ENCODE measurements around the gene KLHL12. TPM values are rescaled to one million over a fixed set of nuclear protein-coding genes. Genes with fewer than 3 reads are reported as not detected.

The KLHL12 gene
- total and polyA plus RNA-seq, 10 of the 15 experiments (the other 5 are each of a cell fraction or from before 2014, with no cell fraction given): 16.0 to 53.8 (median 30.3) TPM

DNA sequence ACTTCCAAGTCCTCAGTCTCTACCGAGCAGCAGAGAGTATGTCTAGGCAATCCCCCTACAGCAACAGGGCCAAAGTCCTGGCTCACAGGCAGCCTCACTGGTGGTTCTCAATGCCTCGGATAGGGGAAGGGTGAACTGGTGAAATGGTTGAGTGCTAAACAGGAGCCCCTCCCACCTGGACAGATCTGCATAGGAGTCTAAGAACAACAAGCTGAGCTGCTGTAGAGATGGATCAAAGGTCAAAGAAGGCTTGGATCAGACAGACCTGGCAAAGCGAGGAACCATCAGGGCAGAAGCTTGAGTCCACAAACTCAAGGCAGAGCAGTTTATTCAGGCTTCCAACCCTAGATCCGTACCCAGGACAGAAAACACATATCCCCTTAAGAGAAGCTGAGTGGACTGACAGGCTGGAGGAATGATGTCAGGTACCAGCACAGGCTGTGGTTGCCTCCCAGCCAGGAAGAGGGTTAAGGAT, 69.9 kb downstream of the KLHL12 start:
- Histone ChIP-seq H3K9ac (ENCODE audit: control insufficient read depth, insufficient read depth, low read length) (no peak overlapping the region), H3K9me3 (replicated peaks; ENCODE audit: control insufficient read depth, insufficient read depth, low read length) (no peaks in the 10 kb centered on the region), H3K79me2 (ENCODE audit: control insufficient read depth, insufficient read depth, low read length) (no peaks in the 10 kb centered on the region), H2AFZ (ENCODE audit: control insufficient read depth, low read depth, low read length) (no peak overlapping the region), H3K36me3 (ENCODE audit: control insufficient read depth in 2 of 2, insufficient read depth in 2 of 2, low read length in 1 of 2) (no peaks in the 10 kb centered on the region), H3K4me1 (ENCODE audit: control insufficient read depth, insufficient read depth, low read length) (no peaks in the 10 kb centered on the region), H3K27me3 (replicated peaks in 1 of 2; ENCODE audit: control insufficient read depth in 2 of 2, insufficient read depth in 2 of 2, low read length in 1 of 2) (peaks cover 5 to 7% of the 10 kb centered on the region in 2 experiments; a peak in 3 of 4 replicates), H3K4me2 (ENCODE audit: control insufficient read depth, insufficient read depth) (no peak overlapping the region), H3K27ac (ENCODE audit: control insufficient read depth, insufficient read depth) (no peak overlapping the region), H4K20me1 (ENCODE audit: control insufficient read depth, insufficient read depth) (no peaks in the 10 kb centered on the region), H3K4me3 (no peak overlapping the region)
- intact Hi-C loops (cut with micrococcal nuclease; ENCODE audit: unreplicated experiment) (no loop called here), in situ Hi-C loops (cut with MboI) (no loop called here)
- DNase-seq (ENCODE audit: low read depth, low spot score) (no peak), ATAC-seq (no peak), FAIRE-seq (no peak)
- SMC1A ChIA-PET (ENCODE audit: uncharacterized antibody, unreplicated experiment): interaction anchor here (1.0 to 1.1 kb wide), 2 partner anchors 21 to 68 kb away, joined by 3 read pairs; no protein-coding TSS in a partner anchor
- WGBS (ENCODE audit: insufficient coverage, insufficient replicate concordance, low lambda C conversion rate, missing lambda C conversion rate): 47% methylated on average over 4 of the region's 4 CpGs
- RAD21 ChIA-PET (ENCODE audit: unreplicated experiment): no interaction called here
- no TSS peak for BruUV-seq (replicated peaks)
- CTCF ChIA-PET: no interaction called here
- POLR2A ChIA-PET: no interaction called here
- no peak for TF ChIP-seq NFYA (IDR thresholded peaks at IDR 0.05; ENCODE audit: borderline replicate concordance, low read depth, low read length)
- TF ChIP-seq ZNF384 (IDR thresholded peaks at IDR 0.05; ENCODE audit: borderline replicate concordance, low read depth, low read length): no peak
- TF ChIP-seq SRF (IDR thresholded peaks at IDR 0.05; ENCODE audit: low read depth in 2 of 2, low read length in 2 of 2): no peak

DNA sequence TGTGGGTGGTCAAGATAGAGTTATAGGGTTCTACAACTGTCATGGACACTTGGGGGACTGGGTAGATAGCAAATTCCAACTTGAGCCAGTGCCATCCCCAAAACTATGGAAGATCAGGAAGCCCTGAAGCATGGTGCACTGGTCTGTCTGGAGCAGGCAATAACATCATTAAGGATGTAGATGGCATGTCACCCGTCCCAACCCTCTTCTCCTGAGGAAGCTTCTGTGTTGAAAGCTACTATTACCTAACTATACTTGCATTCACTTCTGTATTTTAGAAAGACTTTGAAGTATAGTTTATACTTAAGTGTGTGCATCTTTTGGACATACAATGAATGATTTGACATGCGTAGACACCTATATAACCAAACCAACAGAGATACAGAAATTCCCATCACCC, 71.0 kb downstream of the KLHL12 start:
- Histone ChIP-seq H3K9ac (ENCODE audit: control insufficient read depth, insufficient read depth, low read length) (no peak overlapping the region), H3K4me2 (ENCODE audit: control insufficient read depth, insufficient read depth) (no peak overlapping the region), H2AFZ (ENCODE audit: control insufficient read depth, low read depth, low read length) (no peak overlapping the region), H3K79me2 (ENCODE audit: control insufficient read depth, insufficient read depth, low read length) (no peaks in the 10 kb centered on the region), H4K20me1 (ENCODE audit: control insufficient read depth, insufficient read depth) (no peaks in the 10 kb centered on the region), H3K36me3 (ENCODE audit: control insufficient read depth in 2 of 2, insufficient read depth in 2 of 2, low read length in 1 of 2) (no peaks in the 10 kb centered on the region), H3K4me1 (ENCODE audit: control insufficient read depth, insufficient read depth, low read length) (no peaks in the 10 kb centered on the region), H3K27ac (ENCODE audit: control insufficient read depth, insufficient read depth) (no peak overlapping the region), H3K4me3 (no peak overlapping the region), H3K27me3 (replicated peaks in 1 of 2; ENCODE audit: control insufficient read depth in 2 of 2, insufficient read depth in 2 of 2, low read length in 1 of 2) (peaks cover 3 to 4% of the 10 kb centered on the region in 2 experiments; a peak in 3 of 4 replicates), H3K9me3 (replicated peaks; ENCODE audit: control insufficient read depth, insufficient read depth, low read length) (no peaks in the 10 kb centered on the region)
- ChIA-PET POLR2A (no interaction called here), SMC1A (ENCODE audit: uncharacterized antibody, unreplicated experiment) (no interaction called here), CTCF (no interaction called here), RAD21 (ENCODE audit: unreplicated experiment) (no interaction called here)
- WGBS (ENCODE audit: insufficient coverage, insufficient replicate concordance, low lambda C conversion rate, missing lambda C conversion rate): 38% methylated on average over 2 of the region's 2 CpGs
- BruUV-seq (replicated peaks): no TSS peak
- no peak for ATAC-seq
- no peak for FAIRE-seq
- TF ChIP-seq, protein P1, sequence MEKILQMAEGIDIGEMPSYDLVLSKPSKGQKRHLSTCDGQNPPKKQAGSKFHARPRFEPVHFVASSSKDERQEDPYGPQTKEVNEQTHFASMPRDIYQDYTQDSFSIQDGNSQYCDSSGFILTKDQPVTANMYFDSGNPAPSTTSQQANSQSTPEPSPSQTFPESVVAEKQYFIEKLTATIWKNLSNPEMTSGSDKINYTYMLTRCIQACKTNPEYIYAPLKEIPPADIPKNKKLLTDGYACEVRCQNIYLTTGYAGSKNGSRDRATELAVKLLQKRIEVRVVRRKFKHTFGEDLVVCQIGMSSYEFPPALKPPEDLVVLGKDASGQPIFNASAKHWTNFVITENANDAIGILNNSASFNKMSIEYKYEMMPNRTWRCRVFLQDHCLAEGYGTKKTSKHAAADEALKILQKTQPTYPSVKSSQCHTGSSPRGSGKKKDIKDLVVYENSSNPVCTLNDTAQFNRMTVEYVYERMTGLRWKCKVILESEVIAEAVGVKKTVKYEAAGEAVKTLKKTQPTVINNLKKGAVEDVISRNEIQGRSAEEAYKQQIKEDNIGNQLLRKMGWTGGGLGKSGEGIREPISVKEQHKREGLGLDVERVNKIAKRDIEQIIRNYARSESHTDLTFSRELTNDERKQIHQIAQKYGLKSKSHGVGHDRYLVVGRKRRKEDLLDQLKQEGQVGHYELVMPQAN (conservative IDR thresholded peaks at IDR 0.05): no peak
- TF ChIP-seq, protein P2, sequence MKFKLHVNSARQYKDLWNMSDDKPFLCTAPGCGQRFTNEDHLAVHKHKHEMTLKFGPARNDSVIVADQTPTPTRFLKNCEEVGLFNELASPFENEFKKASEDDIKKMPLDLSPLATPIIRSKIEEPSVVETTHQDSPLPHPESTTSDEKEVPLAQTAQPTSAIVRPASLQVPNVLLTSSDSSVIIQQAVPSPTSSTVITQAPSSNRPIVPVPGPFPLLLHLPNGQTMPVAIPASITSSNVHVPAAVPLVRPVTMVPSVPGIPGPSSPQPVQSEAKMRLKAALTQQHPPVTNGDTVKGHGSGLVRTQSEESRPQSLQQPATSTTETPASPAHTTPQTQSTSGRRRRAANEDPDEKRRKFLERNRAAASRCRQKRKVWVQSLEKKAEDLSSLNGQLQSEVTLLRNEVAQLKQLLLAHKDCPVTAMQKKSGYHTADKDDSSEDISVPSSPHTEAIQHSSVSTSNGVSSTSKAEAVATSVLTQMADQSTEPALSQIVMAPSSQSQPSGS (IDR thresholded peaks at IDR 0.05; ENCODE audit: low read length): no peak
- no peak for TF ChIP-seq STAT3 (IDR thresholded peaks at IDR 0.05; ENCODE audit: low read depth, low read length)
- TF ChIP-seq BRCA1 (IDR thresholded peaks at IDR 0.05; ENCODE audit: low read depth, low read length): no peak
- no peak for TF ChIP-seq MXI1 (IDR thresholded peaks at IDR 0.05; ENCODE audit: low read depth, low read length)
- no peak for TF ChIP-seq TCF12 (IDR thresholded peaks at IDR 0.05; ENCODE audit: low read depth, low read length)
- no peak for TF ChIP-seq NR2C1 (IDR thresholded peaks at IDR 0.05)
- no peak for TF ChIP-seq SUZ12 (IDR thresholded peaks at IDR 0.05; ENCODE audit: unreplicated experiment)
- no peak for TF ChIP-seq JUND (IDR thresholded peaks at IDR 0.05; ENCODE audit: low read depth, low read length)
- in situ Hi-C loops (cut with MboI) (no loop called here), intact Hi-C loops (cut with micrococcal nuclease; ENCODE audit: unreplicated experiment) (no loop called here)
- DNase-seq (ENCODE audit: low read depth, low spot score): no peak
